ENCODE results near the gene PSTPIP1. TPM values are rescaled to one million over a fixed set of nuclear protein-coding genes. Genes with fewer than 3 reads are reported as not detected.

PSTPIP1 gene
- total RNA-seq, 1 donor from 2014 or later = not detected

DNA sequence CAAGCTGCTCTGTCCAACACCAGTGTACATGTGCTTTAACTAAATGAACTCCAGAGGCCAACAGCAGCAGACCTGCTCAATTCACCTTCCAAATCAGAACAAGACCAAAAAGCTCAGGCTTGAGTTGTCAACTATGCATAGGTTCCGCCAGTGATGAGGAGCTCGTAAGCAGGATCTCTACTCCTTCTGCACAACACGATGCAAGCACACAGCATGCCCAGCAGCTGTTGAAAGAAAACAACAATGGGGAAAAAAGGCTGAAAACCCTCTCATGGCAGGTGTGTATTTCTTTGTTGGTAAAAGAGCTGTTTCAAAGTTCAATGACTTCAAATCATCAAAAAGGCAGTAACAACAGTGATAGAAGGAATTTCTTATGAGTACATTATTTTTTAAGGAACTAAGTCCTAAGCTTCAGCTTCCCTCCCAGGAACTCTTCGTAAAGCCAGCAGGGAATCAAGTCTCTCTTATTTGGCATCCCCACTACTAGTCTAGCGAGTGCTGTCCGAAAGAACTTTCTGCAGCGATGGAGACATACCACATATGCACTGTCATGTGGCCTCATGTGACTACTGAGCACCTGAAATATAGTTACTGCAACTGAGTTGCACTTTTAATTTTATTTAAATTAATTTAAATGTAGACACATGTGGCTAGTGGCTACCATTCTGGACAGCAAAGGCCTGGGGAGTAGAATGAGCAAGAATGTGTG, 51.9 kb downstream of the PSTPIP1 start:
- peaks cover 26% of the 10 kb centered on the region for H3K36me3 ChIP-seq (ENCODE audit: insufficient read depth, low read length)
- no peaks in the 10 kb centered on the region for H3K79me2 ChIP-seq (ENCODE audit: insufficient read depth, low read length)
- FAIRE-seq = no peak
- no peak overlapping the region for H3K4me3 ChIP-seq (ENCODE audit: insufficient read depth, low read depth, low read length)
- no peak overlapping the region for H3K27ac Mint-ChIP-seq (ENCODE audit: unreplicated experiment)
- H4K20me1 ChIP-seq (ENCODE audit: insufficient read depth, low read length) = peaks cover 7% of the 10 kb centered on the region
- H2AFZ ChIP-seq (ENCODE audit: low read depth, low read length) = no peak overlapping the region
- H3K4me2 ChIP-seq (ENCODE audit: low read length) = no peak overlapping the region
- peaks cover 38% of the 10 kb centered on the region for H3K36me3 Mint-ChIP-seq (ENCODE audit: low read depth, unreplicated experiment)
- no peaks in the 10 kb centered on the region for H3K9me3 ChIP-seq (ENCODE audit: insufficient read depth, low read depth, low read length)
- no peaks in the 10 kb centered on the region for H3K27me3 Mint-ChIP-seq (ENCODE audit: low read depth, unreplicated experiment)
- no peaks in the 10 kb centered on the region for H3K27me3 ChIP-seq (ENCODE audit: insufficient read depth, low read length)
- H3K4me3 Mint-ChIP-seq (ENCODE audit: unreplicated experiment) = no peak overlapping the region
- no peaks in the 10 kb centered on the region for H3K9me3 Mint-ChIP-seq (ENCODE audit: unreplicated experiment)
- TF ChIP-seq, protein P1, sequence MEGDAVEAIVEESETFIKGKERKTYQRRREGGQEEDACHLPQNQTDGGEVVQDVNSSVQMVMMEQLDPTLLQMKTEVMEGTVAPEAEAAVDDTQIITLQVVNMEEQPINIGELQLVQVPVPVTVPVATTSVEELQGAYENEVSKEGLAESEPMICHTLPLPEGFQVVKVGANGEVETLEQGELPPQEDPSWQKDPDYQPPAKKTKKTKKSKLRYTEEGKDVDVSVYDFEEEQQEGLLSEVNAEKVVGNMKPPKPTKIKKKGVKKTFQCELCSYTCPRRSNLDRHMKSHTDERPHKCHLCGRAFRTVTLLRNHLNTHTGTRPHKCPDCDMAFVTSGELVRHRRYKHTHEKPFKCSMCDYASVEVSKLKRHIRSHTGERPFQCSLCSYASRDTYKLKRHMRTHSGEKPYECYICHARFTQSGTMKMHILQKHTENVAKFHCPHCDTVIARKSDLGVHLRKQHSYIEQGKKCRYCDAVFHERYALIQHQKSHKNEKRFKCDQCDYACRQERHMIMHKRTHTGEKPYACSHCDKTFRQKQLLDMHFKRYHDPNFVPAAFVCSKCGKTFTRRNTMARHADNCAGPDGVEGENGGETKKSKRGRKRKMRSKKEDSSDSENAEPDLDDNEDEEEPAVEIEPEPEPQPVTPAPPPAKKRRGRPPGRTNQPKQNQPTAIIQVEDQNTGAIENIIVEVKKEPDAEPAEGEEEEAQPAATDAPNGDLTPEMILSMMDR (IDR thresholded peaks at IDR 0.05; ENCODE audit: insufficient read depth, low read depth, low read length) = no peak
- no peak for TF ChIP-seq EZH2 (IDR thresholded peaks at IDR 0.05; ENCODE audit: insufficient read depth, low read length)
- no peaks in the 10 kb centered on the region for H3K4me1 Mint-ChIP-seq (ENCODE audit: low read depth, unreplicated experiment)
- H3K27ac ChIP-seq (ENCODE audit: low read depth, low read length) = no peak overlapping the region
- no peak overlapping the region for H3K9ac ChIP-seq (ENCODE audit: low read length)
- no peaks in the 10 kb centered on the region for H3K4me1 ChIP-seq (ENCODE audit: insufficient read depth, low read length)
- DNase-seq (ENCODE audit: low read depth) = no peak

DNA sequence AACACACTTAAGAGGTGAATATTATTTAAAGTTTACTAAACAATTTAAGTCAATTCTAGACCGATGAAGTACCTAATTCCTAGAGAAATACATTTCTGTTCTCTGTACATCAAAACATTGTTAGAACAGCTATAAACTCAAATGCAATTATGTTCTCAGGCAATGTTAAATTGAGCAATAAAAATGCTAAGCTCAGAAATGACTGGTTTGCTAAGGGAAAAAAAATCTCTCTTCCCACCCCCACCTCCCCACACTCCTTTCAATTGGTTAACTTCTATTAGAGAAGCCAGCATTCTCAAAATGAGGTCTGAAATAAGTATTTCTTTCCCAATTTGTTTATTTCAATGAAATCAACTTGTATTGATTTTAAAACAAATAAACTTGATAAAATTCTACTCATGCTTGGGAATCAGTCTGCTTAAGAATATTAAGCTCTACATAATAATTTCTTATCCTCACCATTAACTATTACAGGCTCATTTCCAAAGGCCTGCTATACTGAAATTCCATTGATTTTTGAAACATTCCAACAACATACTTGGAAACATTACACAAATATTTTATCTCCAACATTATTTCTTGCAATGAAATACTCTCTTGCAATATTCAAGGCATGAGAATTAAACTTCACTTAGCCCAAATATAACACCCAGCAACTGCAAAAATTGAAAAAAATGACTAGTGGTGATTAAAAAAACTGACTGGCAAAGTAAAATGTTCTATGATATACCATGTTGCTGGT, 53.4 kb downstream of the PSTPIP1 start:
- no peaks in the 10 kb centered on the region for H3K4me1 Mint-ChIP-seq (ENCODE audit: low read depth, unreplicated experiment)
- no peaks in the 10 kb centered on the region for H3K9me3 ChIP-seq (ENCODE audit: insufficient read depth, low read depth, low read length)
- H3K4me2 ChIP-seq (ENCODE audit: low read length) = no peak overlapping the region
- no peak overlapping the region for H3K4me3 Mint-ChIP-seq (ENCODE audit: unreplicated experiment)
- TF ChIP-seq, protein P1 (IDR thresholded peaks at IDR 0.05; ENCODE audit: insufficient read depth, low read depth, low read length) = no peak
- no peak for TF ChIP-seq EZH2 (IDR thresholded peaks at IDR 0.05; ENCODE audit: insufficient read depth, low read length)
- H3K36me3 ChIP-seq (ENCODE audit: insufficient read depth, low read length) = peaks cover 26% of the 10 kb centered on the region
- H4K20me1 ChIP-seq (ENCODE audit: insufficient read depth, low read length) = peaks cover 9% of the 10 kb centered on the region
- DNase-seq (ENCODE audit: low read depth) (no peak), FAIRE-seq (no peak)
- H3K4me1 ChIP-seq (ENCODE audit: insufficient read depth, low read length) = no peaks in the 10 kb centered on the region
- no peaks in the 10 kb centered on the region for H3K79me2 ChIP-seq (ENCODE audit: insufficient read depth, low read length)
- no peak overlapping the region for H2AFZ ChIP-seq (ENCODE audit: low read depth, low read length)
- no peak overlapping the region for H3K4me3 ChIP-seq (ENCODE audit: insufficient read depth, low read depth, low read length)
- H3K27ac Mint-ChIP-seq (ENCODE audit: unreplicated experiment) = no peak overlapping the region
- H3K27me3 ChIP-seq (ENCODE audit: insufficient read depth, low read length) = no peaks in the 10 kb centered on the region
- no peaks in the 10 kb centered on the region for H3K27me3 Mint-ChIP-seq (ENCODE audit: low read depth, unreplicated experiment)
- H3K9ac ChIP-seq (ENCODE audit: low read length) = no peak overlapping the region
- H3K36me3 Mint-ChIP-seq (ENCODE audit: low read depth, unreplicated experiment) = peaks cover 31% of the 10 kb centered on the region
- H3K27ac ChIP-seq (ENCODE audit: low read depth, low read length) = no peak overlapping the region
- H3K9me3 Mint-ChIP-seq (ENCODE audit: unreplicated experiment) = no peaks in the 10 kb centered on the region

DNA sequence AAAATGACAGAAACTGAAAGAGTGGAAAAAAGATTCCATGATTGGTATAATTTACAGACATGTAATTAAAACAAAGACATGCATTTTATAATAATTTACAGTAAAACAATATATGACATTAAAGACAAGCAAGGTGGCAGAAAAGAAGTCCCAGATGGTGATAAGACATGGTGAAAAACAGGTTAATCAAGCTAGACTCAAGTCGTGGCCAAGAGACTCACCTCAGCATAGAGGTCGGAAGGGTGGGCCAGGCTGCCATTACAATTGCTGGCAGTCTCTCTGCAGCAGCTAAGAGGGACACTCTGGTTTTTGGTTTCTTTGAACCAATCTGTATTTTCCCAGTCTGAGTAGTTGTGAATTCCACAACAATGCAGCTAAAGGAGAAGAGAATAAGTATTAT, 57.6 kb downstream of the PSTPIP1 start:
- H3K4me2 ChIP-seq (ENCODE audit: low read length) = no peak overlapping the region
- H3K36me3 ChIP-seq (ENCODE audit: insufficient read depth, low read length) = peaks cover 11% of the 10 kb centered on the region
- H3K9ac ChIP-seq (ENCODE audit: low read length) = no peak overlapping the region
- no peak overlapping the region for H3K4me3 Mint-ChIP-seq (ENCODE audit: unreplicated experiment)
- no peaks in the 10 kb centered on the region for H3K27me3 Mint-ChIP-seq (ENCODE audit: low read depth, unreplicated experiment)
- peaks cover 34% of the 10 kb centered on the region for H3K79me2 ChIP-seq (ENCODE audit: insufficient read depth, low read length)
- no peak overlapping the region for H3K4me3 ChIP-seq (ENCODE audit: insufficient read depth, low read depth, low read length)
- DNase-seq (ENCODE audit: low read depth) = no peak
- H4K20me1 ChIP-seq (ENCODE audit: insufficient read depth, low read length) = peaks cover 37% of the 10 kb centered on the region
- peaks cover 1% of the 10 kb centered on the region for H3K4me1 ChIP-seq (ENCODE audit: insufficient read depth, low read length)
- H3K9me3 ChIP-seq (ENCODE audit: insufficient read depth, low read depth, low read length) = no peaks in the 10 kb centered on the region
- H2AFZ ChIP-seq (ENCODE audit: low read depth, low read length) = no peak overlapping the region
- H3K27ac Mint-ChIP-seq (ENCODE audit: unreplicated experiment) = no peak overlapping the region
- no peaks in the 10 kb centered on the region for H3K9me3 Mint-ChIP-seq (ENCODE audit: unreplicated experiment)
- H3K27ac ChIP-seq (ENCODE audit: low read depth, low read length) = no peak overlapping the region
- H3K36me3 Mint-ChIP-seq (ENCODE audit: low read depth, unreplicated experiment) = peaks cover 15% of the 10 kb centered on the region
- no peak for FAIRE-seq
- TF ChIP-seq, protein P1 (IDR thresholded peaks at IDR 0.05; ENCODE audit: insufficient read depth, low read depth, low read length) = no peak
- no peak for TF ChIP-seq EZH2 (IDR thresholded peaks at IDR 0.05; ENCODE audit: insufficient read depth, low read length)
- no peaks in the 10 kb centered on the region for H3K27me3 ChIP-seq (ENCODE audit: insufficient read depth, low read length)
- H3K4me1 Mint-ChIP-seq (ENCODE audit: low read depth, unreplicated experiment) = peaks cover 9% of the 10 kb centered on the region
